ENCODE measurements around the gene SUSD6. TPM values are rescaled to one million over a fixed set of nuclear protein-coding genes. Genes with fewer than 3 reads are reported as not detected.
A peak's percentile ranks its signal among the peaks of the same experiment; 100 is the strongest.

The SUSD6 gene
- polyA plus RNA-seq, 1 of the 3 experiments (the other 2 are of a cell fraction): 8.5 TPM

GRCh38 chr14:69683971-69684370, 72.6 kb downstream of the SUSD6 start:
- CTCF ChIA-PET: interaction anchor here (0.6 kb wide), 1 partner anchor 17 kb away, joined by 3 read pairs; no protein-coding TSS in a partner anchor

GRCh38 chr14:69684461-69685217, 73.2 kb downstream of the SUSD6 start:
- Histone ChIP-seq H3K9me3 (no peaks in the 10 kb centered on the region), H3K9ac (no peak overlapping the region), H3K4me2 (no peak overlapping the region), H3K9me2 (no peaks in the 10 kb centered on the region), H4K20me1 (ENCODE audit: insufficient read depth) (no peaks in the 10 kb centered on the region), H3K36me3 (replicated peaks in 1 of 2; ENCODE audit: control insufficient read depth in 1 of 2, insufficient read depth in 2 of 2, low read length in 1 of 2) (no peaks in the 10 kb centered on the region), H3K79me2 (ENCODE audit: insufficient read depth) (peaks cover 4% of the 10 kb centered on the region; the same call in 1 of the 2 replicates), H3K4me3 (ENCODE audit: low read depth in 2 of 2, low read length in 1 of 2) (no peak overlapping the region), H3K4me1 (ENCODE audit: control insufficient read depth in 1 of 2, insufficient read depth in 2 of 2, low read depth in 1 of 2, low read length in 1 of 2) (peaks cover 0 to 40% of the 10 kb centered on the region in 2 experiments; a peak in 3 of 4 replicates), H3K27ac (ENCODE audit: low read depth in 2 of 2, low read length in 1 of 2) (peak overlapping the region in 1 of 2 experiments; percentile 28; a peak in 1 of 4 replicates), H3K27me3 (ENCODE audit: insufficient read depth) (no peaks in the 10 kb centered on the region), H3F3A (replicated peaks; ENCODE audit: insufficient read depth) (no peaks in the 10 kb centered on the region), H2AFZ (ENCODE audit: low read depth) (no peak overlapping the region)
- ChIA-PET POLR2A (no interaction called here), CTCF (interaction anchor here (0.6 kb wide), 1 partner anchor 17 kb away, joined by 3 read pairs; no protein-coding TSS in a partner anchor)
- TF ChIP-seq GATA2 (CRISPR knock-in tag; IDR thresholded peaks at IDR 0.05) (no peak), USF2 (IDR thresholded peaks at IDR 0.05; ENCODE audit: borderline replicate concordance, low read depth, low read length) (no peak), CHD2 (IDR thresholded peaks at IDR 0.05; ENCODE audit: low read length, partially characterized antibody) (no peak), USF1 (IDR thresholded peaks at IDR 0.05; ENCODE audit: borderline replicate concordance, low read depth) (no peak), FOSL2 (IDR thresholded peaks at IDR 0.05; ENCODE audit: borderline replicate concordance, low read depth) (no peak), SMC3 (IDR thresholded peaks at IDR 0.05; ENCODE audit: low read depth, low read length) (no peak), TCF12 (IDR thresholded peaks at IDR 0.05) (no peak), MXI1 (IDR thresholded peaks at IDR 0.05; ENCODE audit: low read depth, low read length) (no peak)
- 65% methylated on average over 5 of the region's 6 CpGs for WGBS (ENCODE audit: low lambda C conversion rate)
- DNase-seq: no peak

More at GRCh38 chr14:69683971-69684370, 72.6 kb downstream of the SUSD6 start:
- no peaks in the 10 kb centered on the region for H3K36me3 ChIP-seq (replicated peaks in 1 of 2; ENCODE audit: control insufficient read depth in 1 of 2, insufficient read depth in 2 of 2, low read length in 1 of 2)
- WGBS (ENCODE audit: low lambda C conversion rate): 69% methylated on average over 3 of the region's 3 CpGs
- H3K27me3 ChIP-seq (ENCODE audit: insufficient read depth): no peaks in the 10 kb centered on the region
- no peaks in the 10 kb centered on the region for H3F3A ChIP-seq (replicated peaks; ENCODE audit: insufficient read depth)
- POLR2A ChIA-PET: no interaction called here
- no peak overlapping the region for H3K9ac ChIP-seq
- H3K4me2 ChIP-seq: no peak overlapping the region
- H3K4me1 ChIP-seq (ENCODE audit: control insufficient read depth in 1 of 2, insufficient read depth in 2 of 2, low read depth in 1 of 2, low read length in 1 of 2): peaks cover 0 to 40% of the 10 kb centered on the region in 2 experiments; a peak in 3 of 4 replicates
- H3K9me2 ChIP-seq: no peaks in the 10 kb centered on the region
- no peak for TF ChIP-seq CHD2 (IDR thresholded peaks at IDR 0.05; ENCODE audit: low read length, partially characterized antibody)
- no peak for TF ChIP-seq FOXJ3 (CRISPR knock-in tag; IDR thresholded peaks at IDR 0.05)
- no peak for TF ChIP-seq TEAD4 (IDR thresholded peaks at IDR 0.05; ENCODE audit: borderline replicate concordance, insufficient read depth)
- TF ChIP-seq GABPA (IDR thresholded peaks at IDR 0.05; ENCODE audit: low read depth): no peak
- no peak for TF ChIP-seq TCF12 (IDR thresholded peaks at IDR 0.05)
- TF ChIP-seq JUND (IDR thresholded peaks at IDR 0.05): no peak
- peaks cover 4% of the 10 kb centered on the region; the same call in 1 of the 2 replicates for H3K79me2 ChIP-seq (ENCODE audit: insufficient read depth)
- H2AFZ ChIP-seq (ENCODE audit: low read depth): no peak overlapping the region
- DNase-seq: no peak
- no peaks in the 10 kb centered on the region for H4K20me1 ChIP-seq (ENCODE audit: insufficient read depth)
- no peak overlapping the region for H3K27ac ChIP-seq (ENCODE audit: low read depth in 2 of 2, low read length in 1 of 2)
- H3K4me3 ChIP-seq (ENCODE audit: low read depth in 2 of 2, low read length in 1 of 2): no peak overlapping the region
- no peaks in the 10 kb centered on the region for H3K9me3 ChIP-seq
